Keratinocyte (primary cell): ENCODE measurements around the gene RIOK2. TPM values are rescaled to one million over a fixed set of nuclear protein-coding genes. Genes with fewer than 3 reads are reported as not detected.

Experiments used
- DNase-seq: peaks from one replicate; pipeline ENCODE4 v3.0.0-alpha.2; 2011; ENCODE audit warnings: low read depth, missing footprints, low spot score
- FAIRE-seq: peaks from 2 replicates; lab custom pipeline; 2011; peaks lifted over from hg19 to GRCh38; lab: Jason Lieb, UNC
- H2AFZ ChIP-seq: 2 replicates; pipeline ENCODE4 v1.6.0; 2012; ENCODE audit warnings: low read length, control low read depth, inconsistent platforms; ENCODE audit not compliant: control insufficient read depth
- H3K27ac ChIP-seq: 2 replicates; pipeline ENCODE4 v1.5.1; 2011; ENCODE audit warnings: low read length; ENCODE audit not compliant: control insufficient read depth, insufficient read depth
- H3K27me3 ChIP-seq: 3 replicates; pipeline ENCODE4 v1.6.0; 2011; ENCODE audit warnings: low read length; ENCODE audit not compliant: control insufficient read depth, insufficient read depth; ENCODE audit errors: extremely low read depth
- H3K36me3 ChIP-seq, 2 experiments: 2 replicates in 1 of 2; 3 replicates in 1 of 2; pipeline ENCODE4 v1.5.1; 2011; ENCODE audit warnings: low read length in 2 of 2, mild to moderate bottlenecking in 1 of 2; ENCODE audit not compliant: control insufficient read depth in 2 of 2, insufficient read depth in 2 of 2; ENCODE audit errors: extremely low read depth in 1 of 2
- H3K4me1 ChIP-seq: 3 replicates; pipeline ENCODE4 v1.5.1; 2011; ENCODE audit warnings: low read length; ENCODE audit not compliant: control insufficient read depth, insufficient read depth; ENCODE audit errors: extremely low read depth
- H3K4me2 ChIP-seq: 3 replicates; pipeline ENCODE4 v1.6.0; 2011; ENCODE audit warnings: low read depth, low read length; ENCODE audit not compliant: control insufficient read depth, insufficient read depth; ENCODE audit errors: extremely low read depth
- H3K4me3 ChIP-seq, 3 experiments: fragments of 200-600 bp in 1 of 3; sonication (generic) in 1 of 3; 2 replicates in 2 of 3; 3 replicates in 1 of 3; pipeline ENCODE4 v1.5.1; 2011 to 2016; ENCODE audit warnings: low read length in 3 of 3, mild to moderate bottlenecking in 3 of 3, control low read depth in 2 of 3, inconsistent platforms in 1 of 3, low read depth in 1 of 3, mixed read lengths in 1 of 3, mixed run types in 1 of 3, moderate library complexity in 1 of 3; ENCODE audit not compliant: control insufficient read depth in 2 of 3, insufficient read depth in 2 of 3; ENCODE audit errors: extremely low read depth in 1 of 3
- H3K79me2 ChIP-seq: 2 replicates; pipeline ENCODE4 v1.6.0; 2012; ENCODE audit warnings: low read length; ENCODE audit not compliant: control insufficient read depth, insufficient read depth
- H3K9ac ChIP-seq: 3 replicates; pipeline ENCODE4 v1.6.0; 2011; ENCODE audit warnings: low read length; ENCODE audit not compliant: control insufficient read depth, insufficient read depth; ENCODE audit errors: extremely low read depth
- H3K9me1 ChIP-seq: 3 replicates; pipeline ENCODE4 v1.6.0; 2011; ENCODE audit warnings: low read length; ENCODE audit not compliant: control insufficient read depth, insufficient read depth; ENCODE audit errors: extremely low read depth
- H3K9me3 ChIP-seq: 2 replicates; pipeline ENCODE4 v1.5.1; 2012; ENCODE audit warnings: low read depth, low read length; ENCODE audit not compliant: control insufficient read depth
- H4K20me1 ChIP-seq: 3 replicates; pipeline ENCODE4 v1.6.0; 2011; ENCODE audit warnings: low read length; ENCODE audit not compliant: control insufficient read depth, insufficient read depth; ENCODE audit errors: extremely low read depth
- EZH2 ChIP-seq: IDR thresholded peaks from one replicate; pipeline ENCODE4 v1.6.1; 2012; ENCODE audit warnings: inconsistent platforms, mild to moderate bottlenecking, low read length, moderate library complexity
- dilution Hi-C: fragments of 300-500 bp; cut with MboI; formaldehyde crosslinking; loops from one replicate; pipeline ENCODE4 v1.7.0; 2020; ENCODE audit warnings: low sequenced_read_pairs; ENCODE audit not compliant: extremely low pct_ligation_motif_present
- polyA plus RNA-seq, 5 experiments: library from polyadenylated mRNA; depleted of rRNA in 3 of 5; stranded (reverse) in 3 of 5; stranded (forward) in 1 of 5; unstranded in 1 of 5; fragments of >200 nt; gene quantifications; 1 replicate in 1 of 5; 2 replicates in 3 of 5; 3 replicates in 1 of 5; pipeline versions ENCODE4 v1.2.1 to v1.2.3, GENCODE V29; 2011 to 2012; ENCODE audit warnings: missing spikeins in 2 of 5, low read depth in 1 of 5, low replicate concordance in 1 of 5
- TF ChIP-seq, protein P1 (sequence below), 3 experiments: IDR thresholded peaks in 1 of 3; conservative IDR thresholded peaks in 1 of 3; optimal IDR thresholded peaks in 1 of 3; 2 replicates in 2 of 3; 3 replicates in 1 of 3; pipeline versions ENCODE3 to v1.5.1; 2011; ENCODE audit warnings: low read length in 3 of 3, mild to moderate bottlenecking in 3 of 3, moderate library complexity in 2 of 3, control low read depth in 1 of 3, inconsistent platforms in 1 of 3; ENCODE audit not compliant: insufficient read depth in 2 of 3; ENCODE audit errors: extremely low read depth in 1 of 3

The RIOK2 gene
- polyA plus RNA-seq, 1 donor (not counting 4 experiments of a cell fraction or from before 2014, with no cell fraction given) = 34.5 TPM

DNA sequence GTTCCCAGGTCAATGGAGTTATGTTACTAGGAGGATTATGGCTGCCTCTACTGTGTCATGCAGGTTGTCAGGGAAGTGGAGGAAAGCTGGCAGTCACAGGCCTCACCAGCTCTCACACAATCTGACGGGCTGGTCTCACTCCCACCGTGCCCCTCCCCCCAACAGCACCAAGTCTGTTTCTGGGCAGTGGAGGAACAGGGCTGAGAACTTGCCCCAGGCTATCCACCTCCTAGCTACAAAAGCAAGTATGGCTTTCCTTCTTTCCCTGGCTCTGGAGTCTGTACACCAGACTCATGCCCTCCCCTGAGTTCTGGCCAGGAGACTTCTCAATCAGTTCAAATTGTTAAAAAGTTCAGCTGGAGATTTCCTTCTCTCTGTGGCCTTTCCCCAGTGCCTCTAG is 25.7 kb upstream of the RIOK2 start:
- Histone ChIP-seq H3K27ac (no peak overlapping the region), H3K27me3 (no peaks in the 10 kb centered on the region), H3K79me2 (no peaks in the 10 kb centered on the region), H3K4me2 (no peak overlapping the region), H3K9me3 (no peaks in the 10 kb centered on the region), H3K4me3 (no peak overlapping the region), H3K9ac (no peak overlapping the region), H4K20me1 (no peaks in the 10 kb centered on the region), H3K36me3 (no peaks in the 10 kb centered on the region), H3K9me1 (no peaks in the 10 kb centered on the region), H2AFZ (no peak overlapping the region), H3K4me1 (no peaks in the 10 kb centered on the region)
- TF ChIP-seq, protein P1, sequence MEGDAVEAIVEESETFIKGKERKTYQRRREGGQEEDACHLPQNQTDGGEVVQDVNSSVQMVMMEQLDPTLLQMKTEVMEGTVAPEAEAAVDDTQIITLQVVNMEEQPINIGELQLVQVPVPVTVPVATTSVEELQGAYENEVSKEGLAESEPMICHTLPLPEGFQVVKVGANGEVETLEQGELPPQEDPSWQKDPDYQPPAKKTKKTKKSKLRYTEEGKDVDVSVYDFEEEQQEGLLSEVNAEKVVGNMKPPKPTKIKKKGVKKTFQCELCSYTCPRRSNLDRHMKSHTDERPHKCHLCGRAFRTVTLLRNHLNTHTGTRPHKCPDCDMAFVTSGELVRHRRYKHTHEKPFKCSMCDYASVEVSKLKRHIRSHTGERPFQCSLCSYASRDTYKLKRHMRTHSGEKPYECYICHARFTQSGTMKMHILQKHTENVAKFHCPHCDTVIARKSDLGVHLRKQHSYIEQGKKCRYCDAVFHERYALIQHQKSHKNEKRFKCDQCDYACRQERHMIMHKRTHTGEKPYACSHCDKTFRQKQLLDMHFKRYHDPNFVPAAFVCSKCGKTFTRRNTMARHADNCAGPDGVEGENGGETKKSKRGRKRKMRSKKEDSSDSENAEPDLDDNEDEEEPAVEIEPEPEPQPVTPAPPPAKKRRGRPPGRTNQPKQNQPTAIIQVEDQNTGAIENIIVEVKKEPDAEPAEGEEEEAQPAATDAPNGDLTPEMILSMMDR (optimal IDR thresholded peaks at IDR 0.05 in 1 of 3, IDR thresholded peaks at IDR 0.05 in 1 of 3, conservative IDR thresholded peaks at IDR 0.05 in 1 of 3; ENCODE audit: extremely low read depth in 1 of 3, insufficient read depth in 2 of 3, low read length in 3 of 3) = no peak
- TF ChIP-seq EZH2 = no peak
- dilution Hi-C loops = no loop called here
- DNase-seq = no peak
- FAIRE-seq = no peak

- Histone ChIP-seq H3K9ac (no peak overlapping the region), H3K9me1 (no peaks in the 10 kb centered on the region), H3K27me3 (no peaks in the 10 kb centered on the region), H3K9me3 (no peaks in the 10 kb centered on the region), H3K4me1 (no peaks in the 10 kb centered on the region), H3K27ac (no peak overlapping the region), H3K79me2 (no peaks in the 10 kb centered on the region), H4K20me1 (no peaks in the 10 kb centered on the region), H3K4me3 (no peak overlapping the region), H3K36me3 (no peaks in the 10 kb centered on the region), H3K4me2 (no peak overlapping the region), H2AFZ (no peak overlapping the region)
- no peak for FAIRE-seq
- dilution Hi-C loops = no loop called here
- TF ChIP-seq, protein P1 (optimal IDR thresholded peaks at IDR 0.05 in 1 of 3, IDR thresholded peaks at IDR 0.05 in 1 of 3, conservative IDR thresholded peaks at IDR 0.05 in 1 of 3; ENCODE audit: extremely low read depth in 1 of 3, insufficient read depth in 2 of 3, low read length in 3 of 3) = no peak
- no peak for TF ChIP-seq EZH2
- no peak for DNase-seq
These were observed 25.2 kb upstream of the RIOK2 start for GRCh38 chr5:97208184-97208713.
